GM19035 (cell line): Measurements from ENCODE around the gene TMEM164.

Source experiments
- ATAC-seq: cut with Tn5 transposase; IDR thresholded peaks from one replicate; pipeline ENCODE4 v1.9.1; 2021; ENCODE audit not compliant: unreplicated experiment

Gene TMEM164

DNA sequence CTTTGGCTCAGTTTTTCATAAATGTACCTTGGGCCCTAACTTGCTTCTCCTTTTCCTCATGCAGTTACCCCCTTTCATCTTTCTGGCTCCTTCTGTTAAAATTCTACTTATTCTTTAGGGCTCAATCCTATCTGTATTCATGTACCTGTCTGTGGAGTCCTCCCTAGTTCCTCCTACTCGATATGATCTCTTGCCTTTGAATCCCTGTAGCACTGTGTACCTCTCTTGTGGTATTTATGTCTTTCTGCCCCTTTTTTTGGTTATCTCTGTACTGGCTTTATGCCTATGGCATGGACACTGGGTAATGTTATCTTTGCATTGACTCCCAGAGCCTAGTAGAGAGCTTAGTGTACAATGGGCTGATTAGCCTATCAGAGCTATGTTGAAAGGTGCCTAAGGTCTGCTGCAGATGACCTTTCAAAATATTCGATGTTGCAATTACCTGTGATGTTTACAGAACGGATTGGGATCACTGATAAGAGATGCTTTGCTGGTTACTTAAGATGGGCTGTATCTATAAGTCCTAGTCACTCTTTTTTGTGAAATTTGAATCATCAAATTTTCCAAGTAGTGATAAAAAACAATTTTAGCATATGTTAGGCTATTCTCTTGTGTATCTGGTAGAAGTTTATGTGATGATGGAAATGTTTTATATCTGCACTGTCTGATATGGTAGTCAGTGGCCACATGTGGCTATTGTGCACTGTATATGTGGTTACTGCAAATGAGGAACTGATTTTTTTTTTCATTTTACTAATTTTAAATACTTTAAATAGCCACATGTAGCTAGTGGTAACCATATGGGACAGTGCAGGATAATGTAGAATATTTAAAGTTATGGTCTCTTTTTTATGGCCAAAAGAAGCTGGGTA, 33.5 kb downstream of the TMEM164 start:
- ATAC-seq = no peak

DNA sequence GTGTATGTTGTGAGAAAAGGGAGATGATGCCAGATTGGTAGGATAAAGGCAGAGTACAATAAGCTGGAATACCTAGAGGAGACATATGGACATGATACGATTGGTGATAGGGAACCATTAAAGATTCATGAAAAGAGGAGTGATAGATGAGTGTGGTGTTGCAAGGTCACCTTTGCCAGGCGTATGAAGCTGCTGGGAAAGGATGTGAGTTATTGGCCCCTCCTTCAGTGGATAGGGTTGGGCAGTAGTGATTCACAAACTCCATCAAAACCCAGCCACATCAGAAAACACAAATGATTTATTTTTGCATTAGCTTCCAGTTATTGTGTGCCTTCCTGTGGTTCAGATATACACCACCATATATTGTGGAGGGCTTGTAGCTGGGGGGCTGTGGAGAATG, 34.3 kb downstream of the TMEM164 start:
- no peak for ATAC-seq

- no peak for ATAC-seq
Observed at GRCh38 chrX:110038900-110039299, 36.0 kb downstream of the TMEM164 start.

DNA sequence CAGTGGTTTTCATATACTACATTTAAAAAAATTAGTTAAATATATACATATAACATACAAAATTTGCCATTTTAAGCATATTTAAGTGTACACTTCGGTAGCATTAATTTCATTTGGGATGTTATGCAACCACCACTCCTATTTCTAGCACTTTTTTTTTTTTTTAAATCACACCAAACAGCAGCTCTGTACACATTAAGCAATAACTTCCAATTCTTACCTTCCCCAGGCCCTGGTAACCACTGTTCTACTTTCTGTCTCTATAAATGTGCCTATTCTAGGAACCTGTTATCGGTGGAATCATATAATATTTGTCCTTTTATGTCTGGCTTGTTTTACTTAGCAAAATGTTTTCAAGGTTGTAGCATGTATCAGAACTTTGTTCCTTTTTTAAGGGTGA, 39.1 kb downstream of the TMEM164 start:
- ATAC-seq = no peak

- ATAC-seq = no peak
Observed at GRCh38 chrX:110042496-110042895, 39.6 kb downstream of the TMEM164 start.

GRCh38 chrX:110043506-110043905, 40.6 kb downstream of the TMEM164 start:
- no peak for ATAC-seq

DNA sequence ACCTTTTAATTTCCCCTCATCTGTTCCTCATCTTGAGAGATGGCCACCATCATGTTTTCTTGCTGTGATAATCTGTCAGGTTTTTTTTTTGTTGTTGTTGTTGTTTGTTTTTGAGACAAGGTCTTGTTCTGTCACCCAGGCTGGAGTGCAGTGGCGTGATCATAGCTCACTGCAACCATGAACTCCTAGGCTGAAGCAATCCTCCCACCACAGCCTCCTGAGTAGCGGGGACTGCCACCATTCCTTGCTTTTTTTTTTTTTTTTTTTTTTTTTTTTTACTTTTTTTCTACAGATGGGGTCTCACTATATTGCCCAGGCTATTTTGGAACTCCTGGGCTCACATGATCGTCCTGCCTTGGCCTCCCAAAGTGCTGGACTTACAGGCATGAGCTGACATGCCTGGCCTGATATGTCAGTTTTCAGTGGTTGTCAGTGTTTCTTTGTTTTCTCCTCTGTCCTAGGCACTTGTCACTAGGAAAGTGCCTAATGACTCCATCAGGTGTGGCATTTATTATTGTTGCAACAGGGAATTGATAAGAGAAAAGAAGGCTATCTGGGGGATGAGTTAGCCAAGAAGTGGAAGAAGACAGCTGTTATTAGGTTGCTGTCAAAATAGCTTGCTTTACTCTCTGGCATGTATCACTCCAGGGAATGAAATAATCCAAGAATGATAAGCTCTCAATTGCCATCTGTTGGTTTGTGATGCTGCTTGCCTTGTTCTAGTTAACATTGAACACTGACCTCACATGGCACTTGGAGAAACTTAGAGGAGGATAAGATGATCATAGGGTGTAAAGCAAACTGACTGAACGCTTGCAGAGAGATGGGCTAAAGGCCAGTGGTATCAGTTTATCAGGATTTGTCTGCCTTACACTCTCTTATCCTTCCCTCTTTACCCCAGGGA, 41.7 kb downstream of the TMEM164 start:
- no peak for ATAC-seq

- no peak for ATAC-seq
Observed at GRCh38 chrX:110045421-110045820, 42.5 kb downstream of the TMEM164 start.

- ATAC-seq = no peak
Observed at GRCh38 chrX:110046001-110046400, 43.1 kb downstream of the TMEM164 start.

DNA sequence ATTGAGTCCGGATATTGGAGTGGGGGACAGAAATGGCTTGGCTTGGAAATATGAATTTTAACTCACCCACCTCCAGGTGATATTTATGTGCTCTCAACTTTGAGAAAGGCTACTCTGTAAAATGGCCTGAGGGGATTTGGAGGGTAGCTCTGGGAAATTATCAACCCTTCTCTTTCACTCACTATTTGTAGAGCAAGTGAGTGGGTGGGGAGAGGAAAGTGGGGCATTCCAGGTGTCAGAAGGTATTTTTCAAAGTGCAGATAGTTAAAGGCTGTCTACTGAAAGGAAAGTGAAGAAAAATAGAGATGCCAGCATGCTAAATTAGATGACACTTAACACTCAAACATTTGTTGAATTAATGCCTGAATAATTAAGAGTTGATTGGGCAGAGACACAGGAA, 44.1 kb downstream of the TMEM164 start:
- ATAC-seq = no peak

DNA sequence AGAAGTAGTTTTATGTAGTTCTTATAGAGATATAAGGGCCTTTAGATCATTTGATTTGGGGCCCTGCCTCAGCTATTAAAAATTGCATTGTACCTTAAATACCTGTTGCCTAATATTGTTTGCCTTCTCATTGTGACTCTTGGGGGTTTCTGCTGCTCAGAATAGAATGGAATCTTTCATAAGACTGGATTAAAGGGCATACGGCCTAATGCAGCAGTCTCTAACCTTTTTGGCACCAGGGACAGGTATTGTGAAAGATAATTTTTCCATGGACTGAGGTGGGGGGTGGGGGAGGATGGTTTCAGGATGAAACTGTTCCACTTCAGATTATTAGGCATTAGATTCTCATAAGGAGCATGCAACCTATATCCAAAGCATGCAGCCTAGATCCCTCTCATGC, 46.2 kb downstream of the TMEM164 start:
- no peak for ATAC-seq

DNA sequence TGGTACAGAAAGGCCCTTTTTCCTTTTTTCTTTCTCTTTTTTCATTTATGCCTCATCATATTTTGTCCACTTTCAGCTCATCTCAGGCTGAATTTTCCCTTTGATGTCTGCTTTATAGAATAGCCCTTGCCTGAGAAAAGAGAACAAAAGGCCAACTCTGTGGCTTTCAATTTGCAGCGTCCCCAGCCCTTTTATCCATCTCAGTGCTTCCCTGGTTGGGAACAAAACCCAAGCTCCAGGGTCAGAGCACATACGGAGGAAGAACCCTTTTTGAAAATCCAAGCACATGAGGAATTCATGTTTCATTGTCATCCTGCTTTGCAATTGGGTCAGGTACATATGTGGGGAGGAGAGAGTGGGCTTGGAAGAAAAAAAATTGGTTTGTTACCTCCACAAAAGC, 47.5 kb downstream of the TMEM164 start:
- ATAC-seq = no peak

DNA sequence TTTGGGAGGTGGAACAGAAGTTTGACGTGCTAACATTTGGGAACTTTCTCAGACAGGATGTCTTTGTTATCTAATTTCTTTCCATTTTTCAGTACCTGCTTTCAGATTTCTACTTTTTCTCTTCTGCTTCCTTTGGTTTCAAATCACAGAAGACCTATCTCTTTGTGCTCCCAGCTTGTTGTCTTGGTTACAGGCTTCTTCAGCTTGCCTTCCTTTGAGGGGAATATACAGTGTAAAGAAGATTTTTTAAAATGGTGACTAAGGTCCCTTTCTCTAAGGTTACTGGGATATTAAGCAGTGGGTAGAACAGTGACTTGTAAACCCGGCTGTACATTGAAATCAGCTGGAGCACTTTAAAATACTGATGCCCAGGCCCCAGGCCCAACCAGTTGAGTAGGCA, 48.0 kb downstream of the TMEM164 start:
- no peak for ATAC-seq

- ATAC-seq = no peak
Observed at GRCh38 chrX:110051559-110051958, 48.6 kb downstream of the TMEM164 start.

- ATAC-seq = no peak
Observed at GRCh38 chrX:110052303-110052702, 49.4 kb downstream of the TMEM164 start.

DNA sequence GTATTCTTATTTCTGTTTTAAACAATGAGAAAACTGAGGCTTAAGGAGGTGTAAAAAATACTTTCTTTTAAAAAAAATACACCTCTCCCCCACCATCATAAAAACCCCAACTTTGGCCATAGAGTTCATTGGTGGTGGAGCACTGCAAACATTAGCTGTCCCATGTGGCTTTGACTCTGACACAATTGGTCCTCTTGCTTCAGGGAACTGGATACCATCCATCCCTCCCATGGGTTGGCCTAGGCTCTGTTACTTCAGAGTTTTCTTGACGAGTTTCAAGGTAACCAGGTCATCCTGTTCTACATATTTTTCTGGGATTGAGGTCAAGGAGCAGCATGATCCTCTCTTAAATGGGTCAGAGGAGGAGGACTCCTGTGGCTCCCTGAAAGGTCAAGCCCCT, 50.5 kb downstream of the TMEM164 start:
- no peak for ATAC-seq

DNA sequence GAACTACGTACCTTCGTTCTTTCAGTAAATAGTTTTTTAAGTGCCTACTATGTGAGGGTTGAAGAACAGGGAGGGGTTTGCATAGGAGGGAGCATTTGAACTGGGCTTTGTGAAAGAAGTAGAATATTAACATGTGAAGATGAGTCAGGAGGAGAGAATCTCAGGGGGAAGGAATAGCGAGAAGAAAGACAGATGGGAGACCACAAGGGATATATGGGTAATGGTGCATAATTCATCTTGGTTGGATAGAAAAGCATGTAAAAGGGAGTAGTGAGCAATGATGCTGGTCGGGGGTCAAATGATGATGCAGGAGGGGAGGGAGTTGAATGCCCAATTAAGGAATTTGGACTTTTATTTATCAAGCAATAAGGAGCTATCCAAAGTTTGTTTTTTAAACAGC, 52.7 kb downstream of the TMEM164 start:
- no peak for ATAC-seq

GRCh38 chrX:110056419-110056818, 53.5 kb downstream of the TMEM164 start:
- no peak for ATAC-seq

GRCh38 chrX:110059410-110059809, 56.5 kb downstream of the TMEM164 start:
- no peak for ATAC-seq

- ATAC-seq = no peak
Observed at GRCh38 chrX:110060317-110060716, 57.4 kb downstream of the TMEM164 start.

DNA sequence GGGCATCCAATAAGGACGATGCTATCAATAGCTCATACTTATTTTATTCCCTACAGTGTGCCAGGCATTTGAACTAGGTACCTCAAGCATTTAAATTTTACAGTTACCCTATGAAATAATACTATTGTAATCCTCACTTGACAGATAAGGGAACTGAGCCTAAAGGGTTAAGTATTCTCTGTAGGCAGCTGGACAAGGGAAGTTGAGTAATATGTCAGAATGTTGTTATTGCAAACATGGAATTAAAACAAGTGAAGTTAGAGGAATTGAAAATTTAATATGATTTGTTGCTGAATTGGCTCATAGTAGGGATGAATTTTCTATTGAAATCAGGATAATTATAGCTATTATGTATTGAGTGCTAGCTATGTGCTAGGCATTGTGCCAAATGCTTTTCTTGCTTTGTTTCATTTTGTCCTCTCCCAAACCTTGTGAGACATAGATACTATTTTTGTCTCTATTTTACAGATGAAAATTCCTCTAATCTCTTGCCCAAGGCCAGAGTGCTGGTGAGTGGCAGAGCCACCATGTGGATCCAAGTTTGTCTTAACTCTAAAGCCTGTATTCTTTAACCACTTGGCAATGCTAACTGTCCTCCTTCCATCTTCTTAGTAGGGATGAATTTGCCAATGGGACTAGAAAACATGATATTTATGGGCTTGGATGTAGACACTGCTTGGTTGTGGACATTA, 58.1 kb downstream of the TMEM164 start:
- ATAC-seq = no peak
